ENCODE measurements around the gene PCDHGA1.
A peak's percentile ranks its signal among the peaks of the same experiment; 100 is the strongest.
"Not testable (repeated sequence)": the region's sequence is repeated elsewhere in the genome, so short reads cannot be mapped to it uniquely, and the experiment has no call there.

Gene PCDHGA1

GRCh38 chr5:141330299-141331080 is at the start of gene PCDHGA1:
PCDHGA1 (plus strand) TSS chr5:141330514.
- DNase-seq: peak; percentile 61

- no peak for DNase-seq
Measured at GRCh38 chr5:141298376-141298775, 31.9 kb upstream of the PCDHGA1 start.

GRCh38 chr5:141303756-141304155 is 26.6 kb upstream of the PCDHGA1 start, which contains the start of gene SLC25A2:
SLC25A2 (minus strand) TSS chr5:141304049; CDS start chr5:141303865, 184 bp downstream.
- DNase-seq: no peak

- DNase-seq: no peak
Measured at GRCh38 chr5:141306630-141307029, 23.7 kb upstream of the PCDHGA1 start.

GRCh38 chr5:141313711-141314110 is 16.6 kb upstream of the PCDHGA1 start:
- DNase-seq: no peak

GRCh38 chr5:141316963-141317362 is 13.4 kb upstream of the PCDHGA1 start:
- DNase-seq: not testable (repeated sequence)

GRCh38 chr5:141319202-141319601 is 11.1 kb upstream of the PCDHGA1 start:
- DNase-seq: peak; percentile 21

GRCh38 chr5:141319699-141320098 is 10.6 kb upstream of the PCDHGA1 start:
- DNase-seq: no peak

GRCh38 chr5:141320225-141321169 is 9.8 kb upstream of the PCDHGA1 start, which contains the start of gene TAF7:
TAF7 (minus strand) TSS chr5:141320784; CDS start chr5:141320044, 740 bp downstream.
- peak; percentile 93 for DNase-seq

GRCh38 chr5:141322261-141322660 is 8.1 kb upstream of the PCDHGA1 start:
- no peak for DNase-seq

GRCh38 chr5:141326088-141326854 is 4.0 kb upstream of the PCDHGA1 start:
- DNase-seq: peak; percentile 77

GRCh38 chr5:141328231-141328630 is 2.1 kb upstream of the PCDHGA1 start:
- DNase-seq: no peak

- DNase-seq: not testable (repeated sequence)
Measured at GRCh38 chr5:141332571-141332970, 2.3 kb downstream of the PCDHGA1 start.

- DNase-seq: peak; percentile 60
Measured at GRCh38 chr5:141338538-141339306, 8.4 kb downstream of the PCDHGA1 start, which contains the start of gene PCDHGA2. PCDHGA2 (plus strand) TSS chr5:141338760.

GRCh38 chr5:141340781-141341354 is 10.6 kb downstream of the PCDHGA1 start:
- DNase-seq: not testable (repeated sequence)

- DNase-seq: no peak
Measured at GRCh38 chr5:141342773-141343172, 12.5 kb downstream of the PCDHGA1 start.

GRCh38 chr5:141343242-141343952 is 13.1 kb downstream of the PCDHGA1 start, which contains the start of gene PCDHGA3:
PCDHGA3 (plus strand) TSS chr5:141343829; CDS start chr5:141344034, 205 bp downstream.
- peak; percentile 43 for DNase-seq

- no peak for DNase-seq
Measured at GRCh38 chr5:141343953-141344463, 13.7 kb downstream of the PCDHGA1 start.

GRCh38 chr5:141345327-141345726 is 15.0 kb downstream of the PCDHGA1 start:
- DNase-seq: no peak

- DNase-seq: not testable (repeated sequence)
Measured at GRCh38 chr5:141346017-141346416, 15.7 kb downstream of the PCDHGA1 start.
